GM19043 (cell line): ENCODE results near the gene MPPED1.

ENCODE experiments used
- ATAC-seq: cut with Tn5 transposase; IDR thresholded peaks from one replicate; pipeline ENCODE4 v1.9.1; 2021; ENCODE audit warnings: low read depth; ENCODE audit not compliant: unreplicated experiment

The MPPED1 gene

GRCh38 chr22:43535741-43536140 lies 123.9 kb downstream of the MPPED1 start:
- no peak for ATAC-seq

- no peak for ATAC-seq
Measured at GRCh38 chr22:43537019-43537585, 125.3 kb downstream of the MPPED1 start.

- no peak for ATAC-seq
Measured at GRCh38 chr22:43539572-43540528, 128.0 kb downstream of the MPPED1 start.

- ATAC-seq = no peak
Measured at GRCh38 chr22:43540529-43540923, 128.7 kb downstream of the MPPED1 start.

- ATAC-seq = no peak
Measured at GRCh38 chr22:43541022-43541421, 129.2 kb downstream of the MPPED1 start.

GRCh38 chr22:43541462-43542407 lies 129.9 kb downstream of the MPPED1 start:
- no peak for ATAC-seq

GRCh38 chr22:43542681-43543521 lies 131.1 kb downstream of the MPPED1 start:
- no peak for ATAC-seq

GRCh38 chr22:43543522-43544288 lies 131.9 kb downstream of the MPPED1 start:
- ATAC-seq = no peak

GRCh38 chr22:43544289-43544673 lies 132.5 kb downstream of the MPPED1 start:
- ATAC-seq = no peak

GRCh38 chr22:43546186-43546585 lies 134.4 kb downstream of the MPPED1 start:
- no peak for ATAC-seq

GRCh38 chr22:43550024-43550620 lies 138.3 kb downstream of the MPPED1 start:
- no peak for ATAC-seq

GRCh38 chr22:43550672-43551071 lies 138.9 kb downstream of the MPPED1 start:
- no peak for ATAC-seq

- no peak for ATAC-seq
Measured at GRCh38 chr22:43553451-43554258, 141.8 kb downstream of the MPPED1 start.

- no peak for ATAC-seq
Measured at GRCh38 chr22:43554259-43554636, 142.4 kb downstream of the MPPED1 start.

GRCh38 chr22:43554694-43555365 lies 143.0 kb downstream of the MPPED1 start:
- no peak for ATAC-seq

GRCh38 chr22:43555561-43556515 lies 144.0 kb downstream of the MPPED1 start:
- ATAC-seq = no peak
